Measurements from ENCODE around the gene OXGR1. TPM values are rescaled to one million over a fixed set of nuclear protein-coding genes. Genes with fewer than 3 reads are reported as not detected.

The OXGR1 gene
- total and polyA plus RNA-seq, 2 of the 4 experiments (the other 2 are of a cell fraction) = not detected

- Histone ChIP-seq H3K9me3 (ENCODE audit: control insufficient read depth, insufficient read depth, low read length) (no peaks in the 10 kb centered on the region), H3K9me1 (ENCODE audit: insufficient read depth, low read length) (no peaks in the 10 kb centered on the region; the same call in 1 of the 2 replicates), H4K91ac (ENCODE audit: insufficient read depth, low read depth, low read length) (no peak overlapping the region), H3K56ac (ENCODE audit: extremely low read depth, insufficient read depth, low read length) (no peak overlapping the region), H3K36me3 (ENCODE audit: control insufficient read depth, insufficient read depth, low read length) (no peaks in the 10 kb centered on the region), H3K4me3 (ENCODE audit: insufficient read depth, low read depth, low read length) (no peak overlapping the region), H2AFZ (replicated peaks; ENCODE audit: low read length, poor library complexity) (no peak overlapping the region), H3K9ac (ENCODE audit: low read depth, low read length) (no peak overlapping the region), H3K18ac (ENCODE audit: low read depth, low read length) (no peak overlapping the region), H2AK5ac (ENCODE audit: low read depth, low read length) (no peak overlapping the region), H2AK9ac (replicated peaks; ENCODE audit: low read depth, low read length, poor library complexity) (no peak overlapping the region), H2BK15ac (ENCODE audit: low read depth, low read length) (no peak overlapping the region), H4K20me1 (ENCODE audit: insufficient read depth, low read length) (no peaks in the 10 kb centered on the region), H3K79me1 (ENCODE audit: low read depth in 1 of 2, low read length in 2 of 2) (no peaks in the 10 kb centered on the region), H4K8ac (ENCODE audit: low read depth in 2 of 2, low read length in 2 of 2) (no peak overlapping the region), H3K23ac (ENCODE audit: low read depth, low read length) (no peak overlapping the region), H3K14ac (replicated peaks; ENCODE audit: low read depth, low read length) (no peak overlapping the region), H3K4me1 (ENCODE audit: control insufficient read depth, insufficient read depth, low read length) (0 out of 2 replicates have a peak, but pooled peaks cover 2% of the 10 kb centered on the region), H2BK20ac (ENCODE audit: low read depth, low read length) (no peak overlapping the region), H2BK120ac (ENCODE audit: low read depth, low read length) (no peak overlapping the region), H3K27me3 (ENCODE audit: control insufficient read depth, insufficient read depth, low read length) (no peaks in the 10 kb centered on the region; the same call in 1 of the 2 replicates), H3K4ac (ENCODE audit: low read depth, low read length) (no peak overlapping the region), H2BK5ac (ENCODE audit: low read depth, low read length, poor library complexity, severe bottlenecking) (no peak overlapping the region), H4K5ac (ENCODE audit: low read depth, low read length) (no peak overlapping the region), H3K27ac (ENCODE audit: insufficient read depth, low read length) (no peak overlapping the region), H3K4me2 (ENCODE audit: low read depth, low read length) (no peak overlapping the region)
- no CpG with 5 or more reads among the region's 2 CpGs for WGBS, 2 experiments (ENCODE audit: extremely low coverage in 2 of 2, insufficient read length in 1 of 2)
- ChIA-PET POLR2A (ENCODE audit: unreplicated experiment) (no interaction called here), CTCF (interaction anchor here (0.6 kb wide), 1 partner anchor 112 kb away, joined by 3 read pairs; no protein-coding TSS in a partner anchor)
- in situ Hi-C loops (cut with MboI; ENCODE audit: low sequenced_read_pairs) = loop anchor here (10.0 kb wide), 1 partner anchor 334 kb away; no protein-coding TSS in a partner anchor
- intact Hi-C loops (cut with micrococcal nuclease) = loop anchor here (5.0 kb wide), 1 partner anchor 181 kb away; no protein-coding TSS in a partner anchor
- peak; percentile 67 for ATAC-seq (ENCODE audit: low read depth)
- BruUV-seq (replicated peaks) = no TSS peak
- peak; percentile 49 for TF ChIP-seq CTCF (conservative IDR thresholded peaks at IDR 0.05; ENCODE audit: low read depth, low read length)
- TF ChIP-seq FOS (IDR thresholded peaks at IDR 0.05; ENCODE audit: low read depth, low read length) = no peak
- TF ChIP-seq SMC3 (IDR thresholded peaks at IDR 0.05; ENCODE audit: low read depth, low read length) = peak; percentile 31; the same call in 1 of the 2 replicates
- TF ChIP-seq RAD21 (IDR thresholded peaks at IDR 0.05; ENCODE audit: low read length) = peak; percentile 51
- TF ChIP-seq RCOR1 (IDR thresholded peaks at IDR 0.05; ENCODE audit: insufficient replicate concordance, low read length) = no peak
- dilution Hi-C loops (cut with HindIII; ENCODE audit: low sequenced_read_pairs, unreplicated experiment) = no loop called here
- DNase-seq = peak; percentile 61
These were observed 36.6 kb upstream of the OXGR1 start for GRCh38 chr13:97030705-97031452.
